PFSK-1 (cell line): ENCODE data around the gene SV2C.

Source experiments
- FOXP2 ChIP-seq: optimal IDR thresholded peaks from 2 replicates; pipeline ENCODE3; 2011; ENCODE audit warnings: borderline replicate concordance, control low read depth, inconsistent platforms; ENCODE audit not compliant: insufficient read depth; ENCODE audit errors: extremely low read length, extremely low read depth
- POLR2AphosphoS5 ChIP-seq: IDR thresholded peaks from 2 replicates; pipeline ENCODE4 v1.6.1; 2012; ENCODE audit warnings: low read depth, mild to moderate bottlenecking, control low read depth, low read length, moderate library complexity
- REST ChIP-seq, 2 experiments: IDR thresholded peaks; 2 replicates each; pipeline versions ENCODE4 v1.6.1 to v1.8.0; 2011 to 2012; ENCODE audit warnings: low read depth in 2 of 2, low read length in 2 of 2, control low read depth in 1 of 2, inconsistent platforms in 1 of 2, mild to moderate bottlenecking in 1 of 2, moderate library complexity in 1 of 2; ENCODE audit not compliant: insufficient read depth in 1 of 2
- SIN3A ChIP-seq: IDR thresholded peaks from 2 replicates; pipeline ENCODE4 v1.6.1; 2012; ENCODE audit warnings: mild to moderate bottlenecking, low read length, moderate library complexity, borderline replicate concordance; ENCODE audit not compliant: insufficient read depth
- TAF1 ChIP-seq: IDR thresholded peaks from 2 replicates; pipeline ENCODE4 v1.6.1; 2012; ENCODE audit warnings: low read length, control low read depth, borderline replicate concordance; ENCODE audit not compliant: insufficient read depth

SV2C gene

DNA sequence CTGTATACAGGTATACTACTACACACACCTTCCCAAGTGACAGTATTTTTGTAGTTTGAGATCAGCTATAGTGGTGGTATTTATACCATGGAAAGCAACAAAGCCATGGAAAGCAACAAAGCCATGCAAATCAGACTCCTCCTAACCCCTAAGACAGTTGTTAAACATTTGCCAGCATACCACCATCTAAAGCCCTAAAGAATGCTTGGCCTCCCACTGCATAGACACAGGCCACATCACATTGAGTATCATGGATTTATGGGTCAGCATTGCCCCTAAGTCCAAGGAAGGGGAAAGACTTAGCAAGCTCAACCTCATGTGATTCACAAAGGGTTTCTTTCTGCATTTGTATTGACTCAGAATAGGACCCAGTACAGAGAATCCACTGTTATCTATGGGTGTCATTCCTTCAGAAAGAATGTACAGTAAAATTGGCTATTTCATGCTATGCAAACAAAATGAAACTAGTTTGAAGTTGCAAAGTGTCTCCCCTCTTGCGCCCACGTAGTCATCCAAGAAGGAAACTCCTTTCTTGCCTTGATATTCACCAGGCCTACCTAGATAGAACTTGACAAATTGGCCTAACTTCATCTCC is 249.5 kb downstream of the SV2C start:
- TF ChIP-seq FOXP2 (no peak), POLR2AphosphoS5 (no peak), SIN3A (no peak), REST (IDR thresholded peaks at IDR 0.05; ENCODE audit: insufficient read depth in 1 of 2, low read depth in 2 of 2, low read length in 2 of 2) (no peak), TAF1 (no peak)

DNA sequence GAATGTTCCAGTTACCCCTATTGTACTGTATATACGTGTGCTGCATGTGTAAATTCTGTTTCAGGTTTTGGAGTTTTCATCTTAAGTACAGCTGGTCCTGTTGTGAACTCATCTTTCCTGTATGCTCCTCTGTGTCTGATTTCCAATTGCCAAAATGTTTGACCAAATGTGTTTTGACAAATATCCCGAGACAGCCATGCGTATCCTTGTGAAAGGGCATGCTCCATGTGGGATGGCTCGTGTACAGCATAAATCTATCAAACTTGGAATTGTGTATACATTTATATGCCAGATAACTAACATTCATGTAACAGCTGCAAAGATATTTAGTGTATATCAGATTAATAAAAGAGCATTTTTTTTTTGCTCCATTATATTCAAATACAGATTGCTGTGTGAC is 250.4 kb downstream of the SV2C start:
- no peak for TF ChIP-seq POLR2AphosphoS5
- TF ChIP-seq SIN3A = no peak
- no peak for TF ChIP-seq REST (IDR thresholded peaks at IDR 0.05; ENCODE audit: insufficient read depth in 1 of 2, low read depth in 2 of 2, low read length in 2 of 2)
- no peak for TF ChIP-seq FOXP2
- no peak for TF ChIP-seq TAF1

DNA sequence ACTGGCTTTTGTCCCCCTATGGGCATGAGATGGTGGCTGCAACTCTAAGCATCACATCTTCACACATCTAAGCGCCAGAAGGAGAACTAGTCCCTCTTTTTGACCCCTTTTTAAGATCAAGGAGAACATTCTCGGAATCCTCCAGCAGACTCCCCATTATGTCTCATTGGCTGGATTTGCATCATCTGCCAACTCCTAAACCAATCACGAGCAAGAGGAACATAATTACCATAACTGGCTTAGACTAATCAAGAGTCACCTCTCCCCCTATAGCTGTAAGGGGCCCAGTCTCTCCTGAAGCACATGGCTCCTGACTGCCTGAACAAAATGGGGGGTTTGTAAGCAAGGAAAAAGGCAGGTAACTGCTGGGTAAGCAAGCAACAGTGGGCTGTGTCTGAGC is 251.4 kb downstream of the SV2C start:
- no peak for TF ChIP-seq TAF1
- no peak for TF ChIP-seq REST (IDR thresholded peaks at IDR 0.05; ENCODE audit: insufficient read depth in 1 of 2, low read depth in 2 of 2, low read length in 2 of 2)
- TF ChIP-seq FOXP2 = no peak
- TF ChIP-seq POLR2AphosphoS5 = no peak
- TF ChIP-seq SIN3A = no peak

GRCh38 chr5:76337953-76338451 is 254.8 kb downstream of the SV2C start:
- no peak for TF ChIP-seq POLR2AphosphoS5
- no peak for TF ChIP-seq TAF1
- TF ChIP-seq FOXP2 = no peak

GRCh38 chr5:76339919-76340318 is 256.7 kb downstream of the SV2C start:
- TF ChIP-seq SIN3A (no peak), TAF1 (no peak), POLR2AphosphoS5 (no peak), FOXP2 (no peak), REST (IDR thresholded peaks at IDR 0.05; ENCODE audit: insufficient read depth in 1 of 2, low read depth in 2 of 2, low read length in 2 of 2) (no peak)
